ENCODE measurements around the gene SCGB3A2.

GRCh38 chr5:147842869-147843268, 35.6 kb upstream of the SCGB3A2 start:
- TF ChIP-seq, protein P1, sequence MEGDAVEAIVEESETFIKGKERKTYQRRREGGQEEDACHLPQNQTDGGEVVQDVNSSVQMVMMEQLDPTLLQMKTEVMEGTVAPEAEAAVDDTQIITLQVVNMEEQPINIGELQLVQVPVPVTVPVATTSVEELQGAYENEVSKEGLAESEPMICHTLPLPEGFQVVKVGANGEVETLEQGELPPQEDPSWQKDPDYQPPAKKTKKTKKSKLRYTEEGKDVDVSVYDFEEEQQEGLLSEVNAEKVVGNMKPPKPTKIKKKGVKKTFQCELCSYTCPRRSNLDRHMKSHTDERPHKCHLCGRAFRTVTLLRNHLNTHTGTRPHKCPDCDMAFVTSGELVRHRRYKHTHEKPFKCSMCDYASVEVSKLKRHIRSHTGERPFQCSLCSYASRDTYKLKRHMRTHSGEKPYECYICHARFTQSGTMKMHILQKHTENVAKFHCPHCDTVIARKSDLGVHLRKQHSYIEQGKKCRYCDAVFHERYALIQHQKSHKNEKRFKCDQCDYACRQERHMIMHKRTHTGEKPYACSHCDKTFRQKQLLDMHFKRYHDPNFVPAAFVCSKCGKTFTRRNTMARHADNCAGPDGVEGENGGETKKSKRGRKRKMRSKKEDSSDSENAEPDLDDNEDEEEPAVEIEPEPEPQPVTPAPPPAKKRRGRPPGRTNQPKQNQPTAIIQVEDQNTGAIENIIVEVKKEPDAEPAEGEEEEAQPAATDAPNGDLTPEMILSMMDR (IDR thresholded peaks at IDR 0.05; ENCODE audit: extremely low read depth in 1 of 2, insufficient read depth in 1 of 2, low read depth in 1 of 2, low read length in 2 of 2) = no peak
- TF ChIP-seq POLR2AphosphoS5 (IDR thresholded peaks at IDR 0.05; ENCODE audit: insufficient read depth, low read depth, low read length) (no peak), POLR2A (IDR thresholded peaks at IDR 0.05; ENCODE audit: low read depth, low read length) (no peak), MAX (IDR thresholded peaks at IDR 0.05; ENCODE audit: insufficient read depth, insufficient read length) (no peak)
